ENCODE results near the gene RPTOR. TPM values are rescaled to one million over a fixed set of nuclear protein-coding genes. Genes with fewer than 3 reads are reported as not detected.

RPTOR gene
- total and polyA plus RNA-seq, 3 experiments from 2014 or later: 7.9 to 69.4 (median 63.9) TPM

DNA sequence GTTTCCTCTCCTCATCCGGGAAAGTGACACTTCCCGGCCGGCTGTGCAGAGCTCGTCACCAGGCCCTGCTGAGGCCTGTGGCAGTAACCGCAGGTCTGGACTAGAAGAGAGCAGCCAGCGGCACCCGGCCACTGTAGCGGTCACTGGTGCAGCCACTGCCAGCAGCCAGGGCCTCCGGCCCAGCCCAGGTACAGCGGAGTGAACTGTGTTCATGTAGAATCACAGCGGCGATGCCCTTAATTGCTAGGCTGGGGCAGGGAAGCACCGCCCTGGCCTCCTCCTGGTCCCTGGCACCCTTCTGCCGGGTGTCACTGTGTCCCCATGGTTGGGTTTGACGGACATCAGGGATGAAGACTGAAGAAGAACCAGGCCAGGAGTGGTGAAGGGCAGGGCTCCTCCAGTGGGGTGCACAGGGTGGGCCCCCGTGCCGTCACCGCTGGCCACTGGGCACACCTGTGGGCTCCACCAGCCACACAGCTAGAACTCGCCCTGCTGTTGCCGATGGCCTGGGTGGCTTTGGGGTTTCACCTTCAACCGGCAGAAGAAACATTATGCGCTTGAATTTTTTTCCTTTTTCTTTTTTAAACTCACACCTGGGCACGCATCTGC is 281.8 kb downstream of the RPTOR start:
- H3K4me3 Mint-ChIP-seq: no peak overlapping the region
- H3K9me3 Mint-ChIP-seq: no peaks in the 10 kb centered on the region
- Histone ChIP-seq H3K27me3 (ENCODE audit: insufficient read depth, low read length, poor library complexity, severe bottlenecking) (no peaks in the 10 kb centered on the region), H3K27ac (ENCODE audit: low read depth, low read length) (no peak overlapping the region), H3K9me3 (ENCODE audit: low read length) (no peaks in the 10 kb centered on the region), H3K4me3 (ENCODE audit: low read length) (no peak overlapping the region), H3K4me1 (ENCODE audit: insufficient read depth, low read length) (no peaks in the 10 kb centered on the region), H3K36me3 (ENCODE audit: insufficient read depth, low read length) (no peaks in the 10 kb centered on the region)
- H3K4me1 Mint-ChIP-seq: peaks cover 4 to 12% (median 5%) of the 10 kb centered on the region in 3 donors
- H3K27me3 Mint-ChIP-seq: no peaks in the 10 kb centered on the region
- H3K36me3 Mint-ChIP-seq: peaks cover 0 to 61% (median 13%) of the 10 kb centered on the region in 3 donors
- ChIA-PET POLR2A (no interaction called here), CTCF (no interaction called here)
- DNase-seq: no peak
- H3K27ac Mint-ChIP-seq: peak overlapping the region in 1 of 8 donors; percentile 29

DNA sequence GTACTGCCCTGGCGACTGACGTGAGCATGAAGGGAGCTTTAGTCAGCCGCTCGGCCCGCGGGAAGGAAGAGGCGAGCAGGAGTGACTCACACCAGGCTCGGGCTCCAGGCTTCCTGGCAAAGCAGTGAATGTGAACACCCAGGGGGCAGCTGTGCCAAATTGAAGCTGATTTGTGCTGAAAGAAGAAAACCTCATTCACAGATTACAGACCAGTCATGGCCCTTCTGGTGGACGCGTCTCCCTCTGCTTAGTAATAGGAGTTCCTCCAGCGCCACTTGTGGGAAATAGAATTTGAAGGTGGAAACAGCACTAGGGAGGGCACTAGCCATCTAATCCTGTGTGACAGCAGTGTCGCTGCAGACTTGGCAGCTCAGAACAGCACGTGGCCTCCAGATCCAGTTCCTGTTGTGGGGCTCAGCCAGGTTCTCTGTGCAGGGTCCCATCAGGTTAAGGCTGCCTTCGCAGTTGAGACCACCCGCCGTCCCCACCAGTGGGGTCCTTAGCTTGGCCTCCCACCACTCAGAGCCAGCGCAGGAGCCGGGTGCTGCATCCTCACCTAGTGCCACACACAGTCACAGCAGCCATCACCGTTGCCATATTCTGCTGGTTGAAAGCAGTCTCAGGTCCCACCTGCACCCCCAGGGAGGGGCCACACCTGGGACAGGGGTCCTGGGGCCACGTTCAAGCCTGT is 282.5 kb downstream of the RPTOR start:
- H3K4me3 Mint-ChIP-seq: no peak overlapping the region
- H3K36me3 Mint-ChIP-seq: peaks cover 0 to 55% (median 11%) of the 10 kb centered on the region in 3 donors
- no peak for DNase-seq
- Histone ChIP-seq H3K27me3 (ENCODE audit: insufficient read depth, low read length, poor library complexity, severe bottlenecking) (no peaks in the 10 kb centered on the region), H3K36me3 (ENCODE audit: insufficient read depth, low read length) (no peaks in the 10 kb centered on the region), H3K4me3 (ENCODE audit: low read length) (no peak overlapping the region), H3K4me1 (ENCODE audit: insufficient read depth, low read length) (peaks cover 6% of the 10 kb centered on the region), H3K9me3 (ENCODE audit: low read length) (no peaks in the 10 kb centered on the region), H3K27ac (ENCODE audit: low read depth, low read length) (no peak overlapping the region)
- H3K27ac Mint-ChIP-seq: no peak overlapping the region
- CTCF ChIA-PET: no interaction called here
- H3K9me3 Mint-ChIP-seq: no peaks in the 10 kb centered on the region
- POLR2A ChIA-PET: no interaction called here
- H3K27me3 Mint-ChIP-seq: no peaks in the 10 kb centered on the region
- peaks cover 9 to 18% (median 11%) of the 10 kb centered on the region in 3 donors for H3K4me1 Mint-ChIP-seq

DNA sequence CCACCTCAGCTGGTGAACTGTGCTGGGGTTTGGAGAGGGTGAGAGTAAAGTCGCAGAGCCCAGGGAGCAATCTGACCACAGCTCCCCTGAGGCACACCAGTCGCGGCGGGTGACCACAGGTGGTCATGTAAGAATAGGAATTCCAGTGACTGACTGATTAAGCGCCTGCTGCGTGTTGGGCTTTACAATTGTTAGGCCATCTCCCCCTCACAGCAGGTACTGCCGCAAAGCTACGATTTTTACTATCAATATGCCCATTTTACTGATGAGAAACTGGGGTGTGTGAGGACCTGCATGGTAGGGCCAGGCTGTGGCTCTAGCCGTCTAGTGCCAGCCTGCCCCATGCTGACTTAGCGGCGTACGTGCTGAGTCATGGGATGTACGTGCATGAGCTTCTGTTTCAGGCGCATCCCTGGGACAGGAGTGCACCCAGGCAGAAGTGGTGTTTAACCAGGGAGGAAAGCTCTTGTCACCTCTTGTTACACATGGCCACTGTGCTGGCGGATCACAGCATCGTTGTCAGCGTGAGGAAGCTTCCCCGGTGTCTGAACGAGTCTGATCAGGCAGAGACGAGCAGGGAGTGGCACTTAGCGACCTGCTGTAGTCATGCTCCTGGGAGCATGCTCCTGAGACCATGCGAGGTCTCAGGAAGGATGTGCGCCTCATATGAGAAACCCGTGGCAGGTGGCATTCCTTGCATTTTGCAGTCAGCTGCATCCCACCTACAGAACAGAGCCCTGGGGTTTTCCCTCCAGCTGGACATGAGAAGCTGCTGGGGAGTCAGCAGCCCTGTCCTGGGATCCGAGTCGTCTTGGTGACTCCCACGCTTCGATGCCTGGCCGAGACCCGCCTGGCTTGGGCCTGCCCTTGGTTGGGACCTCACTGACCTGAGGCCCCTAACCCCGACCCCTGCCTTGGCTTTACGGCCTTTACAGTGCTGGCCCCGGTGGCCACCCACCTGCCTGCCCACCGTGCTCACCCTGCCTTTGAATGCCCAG is 283.3 kb downstream of the RPTOR start:
- Mint-ChIP-seq H3K27ac (no peak overlapping the region), H3K4me1 (peaks cover 16 to 23% (median 20%) of the 10 kb centered on the region in 3 donors), H3K36me3 (peaks cover 0 to 47% (median 3%) of the 10 kb centered on the region in 3 donors), H3K4me3 (no peak overlapping the region), H3K9me3 (no peaks in the 10 kb centered on the region), H3K27me3 (no peaks in the 10 kb centered on the region)
- Histone ChIP-seq H3K27me3 (ENCODE audit: insufficient read depth, low read length, poor library complexity, severe bottlenecking) (no peaks in the 10 kb centered on the region), H3K27ac (ENCODE audit: low read depth, low read length) (no peak overlapping the region), H3K4me1 (ENCODE audit: insufficient read depth, low read length) (peaks cover 12% of the 10 kb centered on the region), H3K36me3 (ENCODE audit: insufficient read depth, low read length) (no peaks in the 10 kb centered on the region), H3K4me3 (ENCODE audit: low read length) (no peak overlapping the region), H3K9me3 (ENCODE audit: low read length) (no peaks in the 10 kb centered on the region)
- ChIA-PET POLR2A (no interaction called here), CTCF (no interaction called here)
- DNase-seq: no peak

DNA sequence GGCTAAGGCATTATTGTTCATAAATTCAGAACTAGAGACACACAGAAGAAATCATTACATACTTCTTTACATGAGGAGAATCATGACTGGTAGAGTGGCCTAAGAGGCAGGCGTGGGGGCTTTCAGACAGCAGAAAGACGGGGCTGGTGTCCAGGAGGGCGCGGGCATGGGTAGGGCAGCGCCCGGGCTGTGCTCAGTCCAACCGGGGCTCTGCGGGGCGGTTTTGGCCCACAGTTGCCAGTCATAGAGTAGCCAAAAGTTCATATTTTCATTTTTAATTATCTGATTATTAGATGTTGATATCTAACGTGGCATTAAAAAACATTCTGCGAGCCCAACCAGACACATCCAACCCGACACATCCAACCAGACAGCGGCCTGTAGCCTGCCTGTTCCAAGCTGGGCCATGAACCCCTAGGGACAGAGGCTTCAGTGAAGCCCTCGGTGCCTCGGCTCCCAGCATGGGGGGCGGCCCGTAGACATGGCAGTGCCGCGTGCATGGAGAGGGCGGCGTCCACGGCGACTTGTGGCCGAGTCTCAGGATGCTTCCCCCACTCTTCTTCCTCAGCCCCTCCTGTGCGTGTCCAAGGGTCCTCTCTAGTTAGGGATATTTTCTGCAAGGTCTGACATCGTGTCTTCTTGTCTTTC is 284.7 kb downstream of the RPTOR start:
- Histone ChIP-seq H3K4me3 (ENCODE audit: low read length) (no peak overlapping the region), H3K4me1 (ENCODE audit: insufficient read depth, low read length) (peaks cover 17% of the 10 kb centered on the region), H3K9me3 (ENCODE audit: low read length) (no peaks in the 10 kb centered on the region), H3K27ac (ENCODE audit: low read depth, low read length) (no peak overlapping the region), H3K36me3 (ENCODE audit: insufficient read depth, low read length) (no peaks in the 10 kb centered on the region), H3K27me3 (ENCODE audit: insufficient read depth, low read length, poor library complexity, severe bottlenecking) (no peaks in the 10 kb centered on the region)
- Mint-ChIP-seq H3K4me3 (peak overlapping the region in 1 of 7 donors; percentile 40), H3K27ac (peak overlapping the region in 2 of 8 donors; percentile 19 to 70), H3K9me3 (no peaks in the 10 kb centered on the region), H3K27me3 (no peaks in the 10 kb centered on the region), H3K4me1 (peaks cover 21 to 28% (median 26%) of the 10 kb centered on the region in 3 donors), H3K36me3 (peaks cover 0 to 38% (median 0%) of the 10 kb centered on the region in 3 donors)
- ChIA-PET CTCF (no interaction called here), POLR2A (no interaction called here)
- no peak for DNase-seq

DNA sequence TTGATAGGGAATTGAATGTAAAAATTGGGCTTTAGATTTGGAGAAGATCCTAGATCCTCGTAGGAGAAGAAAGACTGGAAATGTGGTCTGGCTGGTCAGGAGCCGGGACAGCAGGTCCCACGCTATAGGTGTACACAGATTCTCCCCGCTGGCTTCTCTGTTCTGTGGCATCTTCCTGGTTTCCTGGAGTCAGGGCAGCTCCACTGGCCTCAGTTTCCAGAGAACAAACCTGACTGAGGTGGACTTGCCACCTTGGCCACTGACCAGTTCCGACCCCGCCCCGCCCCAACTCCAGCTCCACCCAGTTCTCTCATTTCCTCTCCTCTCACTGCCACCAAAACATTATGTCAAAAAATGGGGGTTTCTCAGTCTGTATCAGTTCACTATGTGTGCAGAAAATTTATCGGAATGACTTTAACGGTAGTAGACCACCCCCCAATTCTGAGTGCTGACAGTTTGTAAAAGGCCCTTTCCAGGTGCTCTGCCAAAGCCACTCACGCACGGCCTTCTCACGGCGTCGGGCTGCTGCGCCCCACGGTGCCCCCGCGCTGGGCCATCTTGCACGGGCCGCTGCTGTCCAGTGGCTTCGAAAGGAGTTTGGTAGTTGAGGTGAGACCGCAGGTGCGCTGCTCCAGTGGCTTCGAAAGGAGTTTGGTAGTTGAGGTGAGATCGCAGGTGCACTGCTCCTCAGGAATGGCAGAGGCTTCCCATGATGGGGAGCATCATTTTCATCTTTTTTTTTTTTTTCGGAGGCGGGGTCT is 285.6 kb downstream of the RPTOR start:
- POLR2A ChIA-PET: no interaction called here
- H3K4me1 Mint-ChIP-seq: peaks cover 21 to 32% (median 26%) of the 10 kb centered on the region in 3 donors
- Histone ChIP-seq H3K4me1 (ENCODE audit: insufficient read depth, low read length) (peaks cover 17% of the 10 kb centered on the region), H3K4me3 (ENCODE audit: low read length) (no peak overlapping the region), H3K9me3 (ENCODE audit: low read length) (no peaks in the 10 kb centered on the region), H3K27ac (ENCODE audit: low read depth, low read length) (no peak overlapping the region), H3K27me3 (ENCODE audit: insufficient read depth, low read length, poor library complexity, severe bottlenecking) (no peaks in the 10 kb centered on the region), H3K36me3 (ENCODE audit: insufficient read depth, low read length) (no peaks in the 10 kb centered on the region)
- H3K36me3 Mint-ChIP-seq: peaks cover 0 to 32% (median 0%) of the 10 kb centered on the region in 3 donors
- no peak for DNase-seq
- H3K27me3 Mint-ChIP-seq: no peaks in the 10 kb centered on the region
- H3K4me3 Mint-ChIP-seq: no peak overlapping the region
- no peaks in the 10 kb centered on the region for H3K9me3 Mint-ChIP-seq
- CTCF ChIA-PET: no interaction called here
- peak overlapping the region in 2 of 8 donors; percentile 33 to 47 for H3K27ac Mint-ChIP-seq

DNA sequence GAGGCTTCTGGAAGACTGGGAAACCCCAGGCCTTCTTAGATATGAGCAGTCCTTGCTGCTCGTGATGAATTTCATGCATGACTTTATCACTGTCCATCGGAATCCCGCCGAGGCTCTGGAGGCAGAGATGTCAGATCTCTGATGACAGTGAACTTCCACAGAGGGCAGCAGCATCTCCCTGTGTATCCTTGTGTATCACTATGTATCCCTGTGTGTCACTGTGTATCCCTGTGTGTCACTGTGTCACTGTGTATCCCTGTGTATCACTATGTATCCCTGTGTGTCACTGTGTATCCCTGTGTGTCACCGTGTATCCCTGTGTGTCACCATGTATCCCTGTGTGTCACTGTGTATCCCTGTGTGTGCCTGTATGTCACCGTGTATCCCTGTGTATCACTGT is 286.9 kb downstream of the RPTOR start:
- Mint-ChIP-seq H3K9me3 (no peaks in the 10 kb centered on the region), H3K27ac (peak overlapping the region; percentile 60 to 95 (median 94)), H3K4me3 (peak overlapping the region; percentile 55 to 90 (median 76)), H3K36me3 (peaks cover 0 to 25% (median 2%) of the 10 kb centered on the region in 3 donors), H3K4me1 (peaks cover 21 to 37% (median 26%) of the 10 kb centered on the region in 3 donors), H3K27me3 (no peaks in the 10 kb centered on the region)
- no peak for DNase-seq
- peaks cover 17% of the 10 kb centered on the region for H3K4me1 ChIP-seq (ENCODE audit: insufficient read depth, low read length)
- no peaks in the 10 kb centered on the region for H3K9me3 ChIP-seq (ENCODE audit: low read length)
- no peak overlapping the region for H3K4me3 ChIP-seq (ENCODE audit: low read length)
- no peaks in the 10 kb centered on the region for H3K27me3 ChIP-seq (ENCODE audit: insufficient read depth, low read length, poor library complexity, severe bottlenecking)
- ChIA-PET CTCF (no interaction called here), POLR2A (no interaction called here)
- no peak overlapping the region for H3K27ac ChIP-seq (ENCODE audit: low read depth, low read length)
- H3K36me3 ChIP-seq (ENCODE audit: insufficient read depth, low read length): no peaks in the 10 kb centered on the region

DNA sequence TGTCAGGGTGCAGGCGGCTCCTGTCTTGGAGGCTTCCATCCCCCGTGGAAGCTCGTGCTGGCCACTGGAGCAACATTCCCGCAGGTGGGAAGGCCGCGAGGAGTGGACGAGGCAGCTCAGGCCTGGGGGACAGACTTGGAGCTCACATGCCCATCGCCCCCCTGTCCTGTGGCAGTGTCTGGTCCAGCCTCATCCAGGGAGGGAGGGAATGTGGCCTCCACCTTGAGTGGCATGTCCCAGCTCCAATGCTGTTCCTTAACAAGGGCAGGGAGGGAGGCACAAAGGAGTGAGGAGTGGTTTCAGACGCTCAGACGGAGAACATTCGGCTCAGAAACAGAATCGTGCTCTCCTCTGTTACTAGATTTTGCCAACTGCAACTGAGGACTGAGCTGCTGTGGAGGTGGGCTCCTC is 287.6 kb downstream of the RPTOR start:
- no peak for DNase-seq
- H3K4me3 ChIP-seq (ENCODE audit: low read length): peak overlapping the region; percentile 33
- H3K9me3 ChIP-seq (ENCODE audit: low read length): no peaks in the 10 kb centered on the region
- peaks cover 17% of the 10 kb centered on the region for H3K4me1 ChIP-seq (ENCODE audit: insufficient read depth, low read length)
- Mint-ChIP-seq H3K4me3 (peak overlapping the region; percentile 85 to 94 (median 90)), H3K27ac (peak overlapping the region; percentile 87 to 97 (median 95)), H3K27me3 (no peaks in the 10 kb centered on the region), H3K4me1 (peaks cover 21 to 37% (median 26%) of the 10 kb centered on the region in 3 donors), H3K36me3 (peaks cover 0 to 20% (median 2%) of the 10 kb centered on the region in 3 donors), H3K9me3 (no peaks in the 10 kb centered on the region)
- no peaks in the 10 kb centered on the region for H3K36me3 ChIP-seq (ENCODE audit: insufficient read depth, low read length)
- ChIA-PET CTCF (interaction anchor here (1.0 to 1.5 kb wide), 2 partner anchors 12 to 42 kb away, joined by 4 to 8 read pairs; no protein-coding TSS in a partner anchor), POLR2A (interaction anchor here (0.6 to 1.7 kb wide), 3 partner anchors 42 to 210 kb away, joined by 4 to 7 read pairs (median 5); no protein-coding TSS in a partner anchor)
- no peaks in the 10 kb centered on the region for H3K27me3 ChIP-seq (ENCODE audit: insufficient read depth, low read length, poor library complexity, severe bottlenecking)
- H3K27ac ChIP-seq (ENCODE audit: low read depth, low read length): peak overlapping the region; percentile 69

Data from CD8-positive, alpha-beta memory T cell (primary cell).